AG04449 (cell line): ENCODE results near the gene CSF2RB.
A peak's percentile ranks its signal among the peaks of the same experiment; 100 is the strongest.

Experiments used
- CTCF ChIA-PET: fragments of 350-600 bp; formaldehyde crosslinking; extraction: SDS; loops from one replicate; lab custom pipeline; 2021; ENCODE audit warnings: antibody characterized with exemption; lab: Yijun Ruan, JAX
- POLR2A ChIA-PET: fragments of 400-600, 350-600 bp; formaldehyde crosslinking; extraction: SDS; loops from one replicate; lab custom pipeline; 2020; ENCODE audit warnings: antibody characterized with exemption, inconsistent platforms; lab: Yijun Ruan, JAX
- DNase-seq: peaks from one replicate; pipeline ENCODE4 v3.0.0-alpha.2; 2010; ENCODE audit warnings: low read depth, low spot score
- H3K4me3 ChIP-seq: 2 replicates; pipeline ENCODE4 v1.5.1; 2011; ENCODE audit warnings: low read depth, mild to moderate bottlenecking, control low read depth, low read length
- TF ChIP-seq, protein P1 (sequence below): IDR thresholded peaks from one replicate; pipeline ENCODE4 v1.5.1; 2011; ENCODE audit warnings: mild to moderate bottlenecking, moderate library complexity, low read length, control low read depth, inconsistent platforms; ENCODE audit not compliant: insufficient read depth; ENCODE audit errors: missing control alignments

The CSF2RB gene

GRCh38 chr22:36968249-36968964 is 55.0 kb downstream of the CSF2RB start:
- TF ChIP-seq, protein P1, sequence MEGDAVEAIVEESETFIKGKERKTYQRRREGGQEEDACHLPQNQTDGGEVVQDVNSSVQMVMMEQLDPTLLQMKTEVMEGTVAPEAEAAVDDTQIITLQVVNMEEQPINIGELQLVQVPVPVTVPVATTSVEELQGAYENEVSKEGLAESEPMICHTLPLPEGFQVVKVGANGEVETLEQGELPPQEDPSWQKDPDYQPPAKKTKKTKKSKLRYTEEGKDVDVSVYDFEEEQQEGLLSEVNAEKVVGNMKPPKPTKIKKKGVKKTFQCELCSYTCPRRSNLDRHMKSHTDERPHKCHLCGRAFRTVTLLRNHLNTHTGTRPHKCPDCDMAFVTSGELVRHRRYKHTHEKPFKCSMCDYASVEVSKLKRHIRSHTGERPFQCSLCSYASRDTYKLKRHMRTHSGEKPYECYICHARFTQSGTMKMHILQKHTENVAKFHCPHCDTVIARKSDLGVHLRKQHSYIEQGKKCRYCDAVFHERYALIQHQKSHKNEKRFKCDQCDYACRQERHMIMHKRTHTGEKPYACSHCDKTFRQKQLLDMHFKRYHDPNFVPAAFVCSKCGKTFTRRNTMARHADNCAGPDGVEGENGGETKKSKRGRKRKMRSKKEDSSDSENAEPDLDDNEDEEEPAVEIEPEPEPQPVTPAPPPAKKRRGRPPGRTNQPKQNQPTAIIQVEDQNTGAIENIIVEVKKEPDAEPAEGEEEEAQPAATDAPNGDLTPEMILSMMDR = no peak
- POLR2A ChIA-PET = no interaction called here
- no peak for DNase-seq
- CTCF ChIA-PET = interaction anchor here (1.4 to 8.0 kb wide), 3 partner anchors 9 to 112 kb away, joined by 3 to 72 read pairs (median 12); no protein-coding TSS in a partner anchor
- H3K4me3 ChIP-seq = no peak overlapping the region

DNA sequence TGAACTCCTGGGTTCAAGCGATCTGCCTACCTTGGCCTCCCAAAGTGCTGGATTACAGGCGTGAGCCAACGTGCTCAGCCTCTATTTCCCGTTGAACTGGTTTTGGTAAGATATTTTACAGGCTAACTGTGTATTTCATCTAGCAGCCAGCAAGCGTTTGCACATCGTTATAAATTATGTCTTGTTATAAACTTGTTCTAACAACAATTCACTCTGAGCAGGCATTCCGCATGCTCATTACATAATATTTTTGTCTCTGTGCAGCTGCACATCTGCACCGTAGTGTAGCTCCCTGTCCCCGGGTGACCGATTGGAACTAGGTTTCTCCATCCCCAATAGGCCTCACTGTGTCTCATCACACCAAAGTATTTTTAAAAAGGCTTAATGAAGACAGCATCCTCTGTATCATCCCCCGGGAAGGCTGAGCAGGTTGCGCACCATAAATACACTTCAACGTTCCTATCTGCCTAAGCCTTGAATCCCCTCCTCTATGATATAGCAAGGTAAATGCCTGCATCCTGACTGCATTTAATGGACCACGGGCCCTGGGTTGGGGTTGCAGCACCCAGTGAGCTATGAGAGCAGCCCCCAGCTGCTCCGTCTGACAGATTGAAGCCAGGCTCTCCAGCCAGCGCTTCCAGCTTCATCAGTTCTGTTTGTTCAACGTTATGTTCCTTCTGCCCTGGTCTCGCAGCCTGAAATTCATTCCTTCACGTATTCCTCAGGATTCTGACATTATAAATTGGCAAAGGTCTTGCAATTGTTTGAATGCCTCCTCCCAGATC is 58.1 kb downstream of the CSF2RB start:
- ChIA-PET CTCF (interaction anchor here (1.1 to 2.0 kb wide), 3 partner anchors 11 to 115 kb away, joined by 4 to 14 read pairs (median 9); no protein-coding TSS in a partner anchor), POLR2A (no interaction called here)
- TF ChIP-seq, protein P1 = no peak
- no peak overlapping the region for H3K4me3 ChIP-seq
- no peak for DNase-seq

DNA sequence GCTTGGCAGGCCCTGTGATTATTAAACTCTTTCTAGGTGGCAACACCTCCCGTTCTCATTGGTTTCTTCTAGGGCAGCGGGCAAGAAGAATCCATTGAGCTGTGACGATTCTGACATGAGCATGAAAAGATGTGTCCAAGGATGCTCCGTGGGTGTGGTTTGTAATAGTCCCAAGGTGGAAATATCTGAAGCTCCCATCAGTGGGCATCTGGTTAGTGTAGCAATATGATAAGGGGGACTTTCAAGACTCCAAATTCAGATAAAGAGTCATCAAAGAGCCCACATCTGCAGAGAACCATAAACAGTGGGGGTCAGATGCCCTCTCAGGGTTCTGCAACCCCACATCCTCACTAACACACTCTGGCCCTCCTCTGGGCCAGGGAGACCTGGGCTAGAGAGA is 63.2 kb downstream of the CSF2RB start:
- ChIA-PET CTCF (interaction anchor here (0.9 to 9.4 kb wide), 20 partner anchors 10 to 430 kb away, joined by 3 to 106 read pairs (median 4); partner anchors contain the start of genes IFT27 and NCF4), POLR2A (no interaction called here)
- no peak overlapping the region for H3K4me3 ChIP-seq
- TF ChIP-seq, protein P1 = no peak
- no peak for DNase-seq

GRCh38 chr22:36977401-36977861 is 64.0 kb downstream of the CSF2RB start:
- POLR2A ChIA-PET = no interaction called here

DNA sequence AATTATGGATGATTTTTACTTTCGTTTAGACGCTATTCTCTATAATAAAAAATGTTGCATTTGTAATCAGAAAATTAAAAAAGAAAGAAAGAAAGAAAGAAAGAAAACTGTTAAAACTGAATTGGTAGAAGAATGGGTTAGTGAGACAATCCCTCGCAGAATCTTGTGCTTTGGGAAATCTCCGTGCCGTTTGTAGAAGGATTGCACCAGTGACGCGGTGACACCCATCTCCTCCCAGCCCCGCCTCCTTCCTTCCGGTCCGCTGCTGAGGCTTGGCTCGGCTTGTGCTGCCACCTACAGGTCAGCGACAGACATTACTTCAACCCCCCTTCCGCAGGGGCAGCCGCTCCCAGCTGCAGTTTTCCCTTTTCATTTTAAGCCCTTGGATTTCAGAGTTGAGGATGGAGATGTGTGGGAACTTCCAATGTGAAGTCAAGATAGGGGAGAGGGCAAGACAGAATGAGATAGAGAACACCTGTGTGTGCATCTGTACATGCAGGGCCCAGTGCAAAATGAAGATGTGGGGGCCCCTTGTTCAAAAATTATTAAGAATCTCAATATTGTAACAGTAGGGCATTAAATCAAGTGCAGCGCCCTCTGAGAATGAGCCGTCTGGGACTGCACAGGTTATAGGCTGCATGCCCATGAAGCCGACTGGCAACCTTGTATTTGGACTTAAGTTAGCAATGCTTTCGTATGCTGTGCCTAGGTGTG is 64.7 kb downstream of the CSF2RB start:
- POLR2A ChIA-PET = interaction anchor here (0.6 kb wide), 1 partner anchor 195 kb away, joined by 3 read pairs; no protein-coding TSS in a partner anchor

More at GRCh38 chr22:36977401-36977861, 64.0 kb downstream of the CSF2RB start:
- no peak for DNase-seq
- TF ChIP-seq, protein P1 = peak; percentile 39
- CTCF ChIA-PET = interaction anchor here (0.6 to 9.4 kb wide), 41 partner anchors 10 to 466 kb away, joined by 3 to 106 read pairs (median 4); partner anchors contain the start of genes IFT27, MPST, NCF4 and TST
- H3K4me3 ChIP-seq = peak overlapping the region; percentile 51

More for the DNA sequence above, 64.7 kb downstream of the CSF2RB start:
- TF ChIP-seq, protein P1 = peak; percentile 97
- CTCF ChIA-PET = interaction anchor here (0.7 to 9.4 kb wide), 42 partner anchors 9 to 467 kb away, joined by 3 to 106 read pairs (median 4); partner anchors contain the start of genes IFT27, MPST, NCF4 and TST
- H3K4me3 ChIP-seq = peak overlapping the region; percentile 51
- DNase-seq = peak; percentile 12
